WTC11 (cell line): ENCODE data around the gene CCDC121. TPM values are rescaled to one million over a fixed set of nuclear protein-coding genes. Genes with fewer than 3 reads are reported as not detected.

Experiments
- ATAC-seq: fragments of 200-7000 bp; cut with Tn5 transposase; 2 replicates; pipeline ENCODE4 v1.10.0; 2021; ENCODE audit warnings: mild to moderate bottlenecking, moderate library complexity
- CTCF ChIA-PET: fragments of 300-600 bp; sonication (Branson Sonifier 250); formaldehyde crosslinking; loops from one replicate; lab custom pipeline; 2021; ENCODE audit warnings: antibody characterized with exemption; lab: Charles Lee
- POLR2A ChIA-PET: fragments of 350-600 bp; sonication (Branson Sonifier 250); formaldehyde crosslinking; loops from one replicate; lab custom pipeline; 2021; ENCODE audit warnings: antibody characterized with exemption; lab: Charles Lee
- DNase-seq: peaks from one replicate; pipeline ENCODE4 v3.0.0; 2021; ENCODE audit warnings: low spot score
- H3K27ac Mint-ChIP-seq: 2 replicates; pipeline ENCODE4 v1.8.0; 2021; ENCODE audit warnings: mixed read lengths
- H3K27me3 Mint-ChIP-seq: 2 replicates; pipeline ENCODE4 v1.8.0; 2021; ENCODE audit warnings: low read depth, mild to moderate bottlenecking, moderate library complexity, mixed read lengths
- H3K36me3 Mint-ChIP-seq: 2 replicates; pipeline ENCODE4 v1.8.0; 2021; ENCODE audit warnings: mixed read lengths
- H3K4me1 Mint-ChIP-seq: 2 replicates; pipeline ENCODE4 v1.8.0; 2022; ENCODE audit warnings: mixed read lengths
- H3K4me3 Mint-ChIP-seq: 2 replicates; pipeline ENCODE4 v1.8.0; 2021; ENCODE audit warnings: mild to moderate bottlenecking, moderate library complexity, mixed read lengths
- H3K9me3 Mint-ChIP-seq: 2 replicates; pipeline ENCODE4 v1.8.0; 2021; ENCODE audit warnings: mixed read lengths
- ATF3 ChIP-seq: sonication (generic); formaldehyde crosslinking; conservative IDR thresholded peaks from 2 replicates; pipeline ENCODE4 v1.8.1; 2022; ENCODE audit warnings: mild to moderate bottlenecking, missing genetic modification reagents
- CREB1 ChIP-seq: sonication (generic); formaldehyde crosslinking; IDR thresholded peaks from 2 replicates; pipeline ENCODE4 v1.8.0; 2023; ENCODE audit warnings: mild to moderate bottlenecking, missing genetic modification reagents
- GABPB1 ChIP-seq: sonication (generic); formaldehyde crosslinking; IDR thresholded peaks from 2 replicates; pipeline ENCODE4 v1.8.1; 2023; ENCODE audit warnings: mild to moderate bottlenecking, missing genetic modification reagents
- NFATC4 ChIP-seq: fragments of 250-450 bp; sonication (Bioruptor Pico); IDR thresholded peaks from 2 replicates; pipeline ENCODE4 v1.9.0; 2021; ENCODE audit warnings: mild to moderate bottlenecking
- NFE2L1 ChIP-seq: sonication (generic); formaldehyde crosslinking; IDR thresholded peaks from 2 replicates; pipeline ENCODE4 v1.8.1; 2023; ENCODE audit warnings: missing genetic modification reagents
- TCF7 ChIP-seq: sonication (generic); formaldehyde crosslinking; IDR thresholded peaks from 2 replicates; pipeline ENCODE4 v1.8.0; 2022; ENCODE audit warnings: mild to moderate bottlenecking, low read depth, missing genetic modification reagents, moderate library complexity
- TP53 ChIP-seq: sonication (generic); formaldehyde crosslinking; IDR thresholded peaks from 2 replicates; pipeline ENCODE4 v1.8.1; 2023; ENCODE audit warnings: mild to moderate bottlenecking, missing genetic modification reagents
- ZBTB21 ChIP-seq: sonication (generic); formaldehyde crosslinking; IDR thresholded peaks from 2 replicates; pipeline ENCODE4 v1.8.1; 2023; ENCODE audit warnings: mild to moderate bottlenecking, missing genetic modification reagents, borderline replicate concordance
- ZNF263 ChIP-seq: sonication (generic); formaldehyde crosslinking; IDR thresholded peaks from 2 replicates; pipeline ENCODE4 v1.8.1; 2022; ENCODE audit warnings: low read depth, mild to moderate bottlenecking, moderate library complexity, missing genetic modification reagents
- ZNF317 ChIP-seq: sonication (generic); formaldehyde crosslinking; IDR thresholded peaks from 2 replicates; pipeline ENCODE4 v1.8.1; 2023; ENCODE audit warnings: low read depth, mild to moderate bottlenecking, moderate library complexity, missing genetic modification reagents, borderline replicate concordance
- ZNF396 ChIP-seq: fragments of 250-450 bp; sonication (Bioruptor Pico); IDR thresholded peaks from 2 replicates; pipeline ENCODE4 v1.8.0; 2021; ENCODE audit warnings: mild to moderate bottlenecking, moderate library complexity, borderline replicate concordance
- ZNF423 ChIP-seq: fragments of 250-450 bp; sonication (Bioruptor Pico); IDR thresholded peaks from 2 replicates; pipeline ENCODE4 v2.1.2; 2022; ENCODE audit warnings: mild to moderate bottlenecking, moderate library complexity
- ZSCAN18 ChIP-seq: fragments of 250-450 bp; sonication (Bioruptor Pico); IDR thresholded peaks from 2 replicates; pipeline ENCODE4 v2.1.2; 2022; ENCODE audit warnings: mild to moderate bottlenecking, moderate library complexity
- total RNA-seq: library from RNA; stranded (reverse); gene quantifications from 3 replicates; pipeline ENCODE4 v1.2.3, GENCODE V29; 2021
- TF ChIP-seq, protein P1 (sequence below): fragments of 200-600 bp; IDR thresholded peaks from 2 replicates; pipeline ENCODE4 v1.8.0; 2022; ENCODE audit warnings: antibody characterized with exemption
- TF ChIP-seq, protein P2 (sequence below): fragments of 250-450 bp; sonication (Bioruptor Pico); IDR thresholded peaks from 2 replicates; pipeline ENCODE4 v1.9.0; 2021; ENCODE audit warnings: mild to moderate bottlenecking, borderline replicate concordance
- TF ChIP-seq, protein P3 (sequence below): sonication (generic); formaldehyde crosslinking; conservative IDR thresholded peaks from 2 replicates; pipeline ENCODE4 v1.8.1; 2023; ENCODE audit warnings: mild to moderate bottlenecking, low read depth, missing genetic modification reagents, moderate library complexity
- TF ChIP-seq, protein P4 (sequence below): sonication (generic); formaldehyde crosslinking; IDR thresholded peaks from 2 replicates; pipeline ENCODE4 v1.8.0; 2022; ENCODE audit warnings: mild to moderate bottlenecking, missing genetic modification reagents
- TF ChIP-seq, protein P5 (sequence below): sonication (generic); formaldehyde crosslinking; IDR thresholded peaks from 2 replicates; pipeline ENCODE4 v1.8.1; 2023; ENCODE audit warnings: mild to moderate bottlenecking, missing genetic modification reagents

The CCDC121 gene
- total RNA-seq, 1 experiment from 2014 or later: 2.0 TPM

GRCh38 chr2:27584597-27584996 lies 44.2 kb downstream of the CCDC121 start:
- peaks cover under 1% of the 10 kb centered on the region for H3K36me3 Mint-ChIP-seq
- H3K27me3 Mint-ChIP-seq: peaks cover 30% of the 10 kb centered on the region
- H3K4me3 Mint-ChIP-seq: peak overlapping the region; percentile 96
- no peak for TF ChIP-seq NFE2L1 (CRISPR knock-in tag)
- TF ChIP-seq GABPB1: no peak
- TF ChIP-seq ATF3 (CRISPR knock-in tag): no peak
- ATAC-seq: no peak
- peaks cover 19% of the 10 kb centered on the region for H3K4me1 Mint-ChIP-seq
- ChIA-PET POLR2A (no interaction called here), CTCF (no interaction called here)
- DNase-seq: no peak
- peaks cover 7% of the 10 kb centered on the region for H3K9me3 Mint-ChIP-seq
- no peak overlapping the region for H3K27ac Mint-ChIP-seq

DNA sequence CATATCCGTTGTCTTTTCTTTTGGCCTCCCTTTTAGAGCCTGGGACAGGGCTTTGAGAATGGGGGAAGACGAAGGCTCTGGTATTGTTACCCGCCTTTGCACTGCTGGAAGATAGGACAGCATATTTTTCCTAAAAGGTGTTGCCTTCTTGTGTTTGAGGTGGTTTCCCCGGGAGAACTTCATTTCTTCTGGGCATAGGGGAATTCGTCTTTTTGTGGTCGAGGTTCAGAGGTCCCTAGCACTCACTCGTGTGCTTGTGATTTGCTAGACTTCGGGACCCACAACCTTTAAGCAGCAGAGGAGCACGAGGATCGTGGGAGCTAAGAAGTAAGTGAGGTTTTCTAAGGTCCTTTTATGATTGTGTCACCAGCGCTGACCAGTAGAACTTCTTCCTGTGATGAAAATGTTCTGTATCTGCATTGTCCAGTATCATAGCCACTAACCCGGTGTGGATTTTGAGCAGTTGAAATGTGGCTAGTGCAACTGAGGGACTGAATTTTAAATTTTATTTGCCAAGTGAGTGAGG lies 45.4 kb downstream of the CCDC121 start:
- peak overlapping the region; percentile 88 for H3K27ac Mint-ChIP-seq
- H3K4me1 Mint-ChIP-seq: peaks cover 19% of the 10 kb centered on the region
- POLR2A ChIA-PET: no interaction called here
- peaks cover 11% of the 10 kb centered on the region for H3K9me3 Mint-ChIP-seq
- DNase-seq: no peak
- no peak for ATAC-seq
- H3K36me3 Mint-ChIP-seq: no peaks in the 10 kb centered on the region; the same call in 1 of the 2 replicates
- TF ChIP-seq, protein P1, sequence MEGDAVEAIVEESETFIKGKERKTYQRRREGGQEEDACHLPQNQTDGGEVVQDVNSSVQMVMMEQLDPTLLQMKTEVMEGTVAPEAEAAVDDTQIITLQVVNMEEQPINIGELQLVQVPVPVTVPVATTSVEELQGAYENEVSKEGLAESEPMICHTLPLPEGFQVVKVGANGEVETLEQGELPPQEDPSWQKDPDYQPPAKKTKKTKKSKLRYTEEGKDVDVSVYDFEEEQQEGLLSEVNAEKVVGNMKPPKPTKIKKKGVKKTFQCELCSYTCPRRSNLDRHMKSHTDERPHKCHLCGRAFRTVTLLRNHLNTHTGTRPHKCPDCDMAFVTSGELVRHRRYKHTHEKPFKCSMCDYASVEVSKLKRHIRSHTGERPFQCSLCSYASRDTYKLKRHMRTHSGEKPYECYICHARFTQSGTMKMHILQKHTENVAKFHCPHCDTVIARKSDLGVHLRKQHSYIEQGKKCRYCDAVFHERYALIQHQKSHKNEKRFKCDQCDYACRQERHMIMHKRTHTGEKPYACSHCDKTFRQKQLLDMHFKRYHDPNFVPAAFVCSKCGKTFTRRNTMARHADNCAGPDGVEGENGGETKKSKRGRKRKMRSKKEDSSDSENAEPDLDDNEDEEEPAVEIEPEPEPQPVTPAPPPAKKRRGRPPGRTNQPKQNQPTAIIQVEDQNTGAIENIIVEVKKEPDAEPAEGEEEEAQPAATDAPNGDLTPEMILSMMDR: no peak
- no peak for TF ChIP-seq TCF7
- no peak for TF ChIP-seq ZBTB21 (CRISPR knock-in tag)
- TF ChIP-seq GABPB1: no peak
- TF ChIP-seq NFE2L1 (CRISPR knock-in tag): no peak
- TF ChIP-seq, protein P2, sequence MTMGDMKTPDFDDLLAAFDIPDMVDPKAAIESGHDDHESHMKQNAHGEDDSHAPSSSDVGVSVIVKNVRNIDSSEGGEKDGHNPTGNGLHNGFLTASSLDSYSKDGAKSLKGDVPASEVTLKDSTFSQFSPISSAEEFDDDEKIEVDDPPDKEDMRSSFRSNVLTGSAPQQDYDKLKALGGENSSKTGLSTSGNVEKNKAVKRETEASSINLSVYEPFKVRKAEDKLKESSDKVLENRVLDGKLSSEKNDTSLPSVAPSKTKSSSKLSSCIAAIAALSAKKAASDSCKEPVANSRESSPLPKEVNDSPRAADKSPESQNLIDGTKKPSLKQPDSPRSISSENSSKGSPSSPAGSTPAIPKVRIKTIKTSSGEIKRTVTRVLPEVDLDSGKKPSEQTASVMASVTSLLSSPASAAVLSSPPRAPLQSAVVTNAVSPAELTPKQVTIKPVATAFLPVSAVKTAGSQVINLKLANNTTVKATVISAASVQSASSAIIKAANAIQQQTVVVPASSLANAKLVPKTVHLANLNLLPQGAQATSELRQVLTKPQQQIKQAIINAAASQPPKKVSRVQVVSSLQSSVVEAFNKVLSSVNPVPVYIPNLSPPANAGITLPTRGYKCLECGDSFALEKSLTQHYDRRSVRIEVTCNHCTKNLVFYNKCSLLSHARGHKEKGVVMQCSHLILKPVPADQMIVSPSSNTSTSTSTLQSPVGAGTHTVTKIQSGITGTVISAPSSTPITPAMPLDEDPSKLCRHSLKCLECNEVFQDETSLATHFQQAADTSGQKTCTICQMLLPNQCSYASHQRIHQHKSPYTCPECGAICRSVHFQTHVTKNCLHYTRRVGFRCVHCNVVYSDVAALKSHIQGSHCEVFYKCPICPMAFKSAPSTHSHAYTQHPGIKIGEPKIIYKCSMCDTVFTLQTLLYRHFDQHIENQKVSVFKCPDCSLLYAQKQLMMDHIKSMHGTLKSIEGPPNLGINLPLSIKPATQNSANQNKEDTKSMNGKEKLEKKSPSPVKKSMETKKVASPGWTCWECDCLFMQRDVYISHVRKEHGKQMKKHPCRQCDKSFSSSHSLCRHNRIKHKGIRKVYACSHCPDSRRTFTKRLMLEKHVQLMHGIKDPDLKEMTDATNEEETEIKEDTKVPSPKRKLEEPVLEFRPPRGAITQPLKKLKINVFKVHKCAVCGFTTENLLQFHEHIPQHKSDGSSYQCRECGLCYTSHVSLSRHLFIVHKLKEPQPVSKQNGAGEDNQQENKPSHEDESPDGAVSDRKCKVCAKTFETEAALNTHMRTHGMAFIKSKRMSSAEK (CRISPR knock-in tag): no peak
- TF ChIP-seq, protein P3, sequence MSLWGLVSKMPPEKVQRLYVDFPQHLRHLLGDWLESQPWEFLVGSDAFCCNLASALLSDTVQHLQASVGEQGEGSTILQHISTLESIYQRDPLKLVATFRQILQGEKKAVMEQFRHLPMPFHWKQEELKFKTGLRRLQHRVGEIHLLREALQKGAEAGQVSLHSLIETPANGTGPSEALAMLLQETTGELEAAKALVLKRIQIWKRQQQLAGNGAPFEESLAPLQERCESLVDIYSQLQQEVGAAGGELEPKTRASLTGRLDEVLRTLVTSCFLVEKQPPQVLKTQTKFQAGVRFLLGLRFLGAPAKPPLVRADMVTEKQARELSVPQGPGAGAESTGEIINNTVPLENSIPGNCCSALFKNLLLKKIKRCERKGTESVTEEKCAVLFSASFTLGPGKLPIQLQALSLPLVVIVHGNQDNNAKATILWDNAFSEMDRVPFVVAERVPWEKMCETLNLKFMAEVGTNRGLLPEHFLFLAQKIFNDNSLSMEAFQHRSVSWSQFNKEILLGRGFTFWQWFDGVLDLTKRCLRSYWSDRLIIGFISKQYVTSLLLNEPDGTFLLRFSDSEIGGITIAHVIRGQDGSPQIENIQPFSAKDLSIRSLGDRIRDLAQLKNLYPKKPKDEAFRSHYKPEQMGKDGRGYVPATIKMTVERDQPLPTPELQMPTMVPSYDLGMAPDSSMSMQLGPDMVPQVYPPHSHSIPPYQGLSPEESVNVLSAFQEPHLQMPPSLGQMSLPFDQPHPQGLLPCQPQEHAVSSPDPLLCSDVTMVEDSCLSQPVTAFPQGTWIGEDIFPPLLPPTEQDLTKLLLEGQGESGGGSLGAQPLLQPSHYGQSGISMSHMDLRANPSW: no peak
- TF ChIP-seq ZNF263: no peak
- TF ChIP-seq, protein P4, sequence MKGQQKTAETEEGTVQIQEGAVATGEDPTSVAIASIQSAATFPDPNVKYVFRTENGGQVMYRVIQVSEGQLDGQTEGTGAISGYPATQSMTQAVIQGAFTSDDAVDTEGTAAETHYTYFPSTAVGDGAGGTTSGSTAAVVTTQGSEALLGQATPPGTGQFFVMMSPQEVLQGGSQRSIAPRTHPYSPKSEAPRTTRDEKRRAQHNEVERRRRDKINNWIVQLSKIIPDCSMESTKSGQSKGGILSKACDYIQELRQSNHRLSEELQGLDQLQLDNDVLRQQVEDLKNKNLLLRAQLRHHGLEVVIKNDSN: no peak
- no peak for TF ChIP-seq ZSCAN18 (CRISPR knock-in tag)
- TF ChIP-seq ZNF423 (CRISPR knock-in tag): no peak
- TF ChIP-seq NFATC4 (CRISPR knock-in tag): no peak
- no peak for TF ChIP-seq TP53 (CRISPR knock-in tag)
- TF ChIP-seq, protein P5, sequence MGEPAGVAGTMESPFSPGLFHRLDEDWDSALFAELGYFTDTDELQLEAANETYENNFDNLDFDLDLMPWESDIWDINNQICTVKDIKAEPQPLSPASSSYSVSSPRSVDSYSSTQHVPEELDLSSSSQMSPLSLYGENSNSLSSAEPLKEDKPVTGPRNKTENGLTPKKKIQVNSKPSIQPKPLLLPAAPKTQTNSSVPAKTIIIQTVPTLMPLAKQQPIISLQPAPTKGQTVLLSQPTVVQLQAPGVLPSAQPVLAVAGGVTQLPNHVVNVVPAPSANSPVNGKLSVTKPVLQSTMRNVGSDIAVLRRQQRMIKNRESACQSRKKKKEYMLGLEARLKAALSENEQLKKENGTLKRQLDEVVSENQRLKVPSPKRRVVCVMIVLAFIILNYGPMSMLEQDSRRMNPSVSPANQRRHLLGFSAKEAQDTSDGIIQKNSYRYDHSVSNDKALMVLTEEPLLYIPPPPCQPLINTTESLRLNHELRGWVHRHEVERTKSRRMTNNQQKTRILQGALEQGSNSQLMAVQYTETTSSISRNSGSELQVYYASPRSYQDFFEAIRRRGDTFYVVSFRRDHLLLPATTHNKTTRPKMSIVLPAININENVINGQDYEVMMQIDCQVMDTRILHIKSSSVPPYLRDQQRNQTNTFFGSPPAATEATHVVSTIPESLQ: no peak
- TF ChIP-seq CREB1 (CRISPR knock-in tag): no peak
- TF ChIP-seq ATF3 (CRISPR knock-in tag): no peak
- TF ChIP-seq ZNF317 (CRISPR knock-in tag): no peak
- no peak for TF ChIP-seq ZNF396
- CTCF ChIA-PET: interaction anchor here (1.0 kb wide), 1 partner anchor 174 kb away, joined by 3 read pairs; the partner anchor contains the start of gene PPM1G
- peaks cover 41% of the 10 kb centered on the region for H3K27me3 Mint-ChIP-seq
- peak overlapping the region; percentile 96 for H3K4me3 Mint-ChIP-seq
